NCI-H774 (cell line): ENCODE data around the gene CIB4.
A peak's percentile ranks its signal among the peaks of the same experiment; 100 is the strongest.

Experiments used
- DNase-seq: peaks from one replicate; lab custom pipeline; 2025; lab: John Stamatoyannopoulos, UW

The CIB4 gene

DNA sequence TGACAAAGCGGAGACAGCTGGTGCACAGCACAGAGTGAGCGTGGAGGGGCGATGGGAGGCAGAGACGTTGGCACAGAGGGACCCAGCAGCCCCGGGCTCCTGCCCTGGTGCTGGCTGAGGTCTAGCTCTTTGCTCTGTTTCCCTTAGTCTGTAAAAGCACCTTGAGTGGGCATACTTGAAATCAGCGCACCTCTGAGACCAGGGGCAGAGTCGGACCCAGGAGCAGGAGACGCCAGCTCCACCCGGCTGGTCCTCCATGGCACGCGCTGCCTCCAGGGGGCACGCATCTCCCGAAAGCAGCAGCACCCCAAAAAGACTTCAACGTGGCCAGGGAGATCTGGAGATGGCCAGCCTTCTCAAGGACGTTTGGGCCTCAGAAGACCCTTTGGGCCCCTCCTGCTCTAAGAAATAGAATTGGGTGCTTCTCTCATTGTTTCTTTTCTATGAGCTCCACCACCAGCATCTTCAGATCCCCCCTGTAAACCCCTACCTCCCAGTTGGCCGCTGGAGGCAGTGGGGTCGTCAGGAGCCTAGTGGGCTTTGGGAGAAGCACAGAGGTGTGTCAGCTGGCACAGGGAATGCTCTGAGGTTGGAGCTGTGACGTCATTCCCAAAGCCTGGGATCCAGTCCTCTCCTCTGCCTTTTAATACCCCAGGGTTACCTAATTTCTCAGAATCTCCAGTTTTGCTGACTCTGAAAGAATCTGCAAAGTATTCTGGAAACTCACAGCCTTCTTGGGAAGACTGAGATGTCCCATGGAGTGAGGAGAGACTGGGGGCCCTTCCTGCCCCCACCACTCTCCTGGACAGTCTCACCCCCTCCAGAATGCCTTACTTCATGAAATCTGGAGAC is 58.9 kb downstream of the CIB4 start:
- no peak for DNase-seq

DNA sequence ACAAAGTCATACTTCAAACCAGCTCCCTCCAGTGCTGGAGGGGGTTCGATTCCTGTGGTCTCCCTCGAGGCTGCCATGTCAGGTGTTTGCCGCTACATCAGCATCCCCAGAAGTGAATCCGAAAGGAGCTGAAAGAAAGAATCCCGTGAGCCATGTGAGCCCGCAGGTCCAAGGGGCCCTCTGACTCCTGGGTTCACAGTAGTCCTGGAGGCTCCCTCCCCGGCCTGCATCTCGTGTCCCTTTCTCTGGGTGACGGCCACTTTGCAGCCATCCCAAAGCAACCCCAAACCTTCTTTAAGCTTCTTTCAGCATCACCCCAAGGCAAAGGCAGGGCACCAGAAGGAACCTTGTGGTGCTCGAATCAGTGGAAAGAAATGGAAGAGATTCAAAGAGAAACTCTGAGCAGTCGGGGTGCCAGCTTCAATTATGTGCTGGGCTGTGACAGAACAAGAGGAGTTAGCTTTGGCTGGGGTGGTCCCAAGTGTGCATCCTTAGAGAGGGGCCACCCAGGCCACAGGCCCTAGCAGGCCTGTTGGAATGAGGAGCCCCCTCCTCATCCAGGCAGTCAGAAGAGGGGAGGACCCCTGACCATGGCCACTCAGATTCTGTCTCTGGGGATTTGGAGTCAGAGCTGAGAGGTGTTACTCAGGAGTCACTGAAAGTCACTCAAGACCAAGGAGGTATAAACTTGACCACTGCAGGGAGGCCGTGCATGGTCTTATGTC is 59.7 kb downstream of the CIB4 start:
- DNase-seq, result no peak

DNA sequence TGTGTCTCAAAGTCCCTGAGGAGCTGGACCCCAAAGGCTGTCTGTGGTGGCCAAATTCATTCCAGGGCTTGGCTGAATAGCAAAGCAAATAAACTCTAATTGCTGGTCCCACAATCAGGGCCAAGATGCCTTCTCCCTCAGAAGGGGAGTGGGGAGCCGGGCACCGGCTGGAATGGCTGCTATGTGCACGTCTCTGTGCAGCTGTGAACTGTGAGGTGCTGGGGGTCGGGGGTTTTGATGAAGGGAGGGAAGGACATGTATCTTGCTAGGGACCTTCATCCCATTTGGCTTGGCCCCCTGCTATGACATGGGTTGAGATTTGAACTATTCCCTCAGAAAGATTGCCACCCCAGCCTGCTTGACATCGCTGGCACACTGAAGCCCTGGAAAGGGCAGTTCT is 60.4 kb downstream of the CIB4 start:
- no peak for DNase-seq

DNA sequence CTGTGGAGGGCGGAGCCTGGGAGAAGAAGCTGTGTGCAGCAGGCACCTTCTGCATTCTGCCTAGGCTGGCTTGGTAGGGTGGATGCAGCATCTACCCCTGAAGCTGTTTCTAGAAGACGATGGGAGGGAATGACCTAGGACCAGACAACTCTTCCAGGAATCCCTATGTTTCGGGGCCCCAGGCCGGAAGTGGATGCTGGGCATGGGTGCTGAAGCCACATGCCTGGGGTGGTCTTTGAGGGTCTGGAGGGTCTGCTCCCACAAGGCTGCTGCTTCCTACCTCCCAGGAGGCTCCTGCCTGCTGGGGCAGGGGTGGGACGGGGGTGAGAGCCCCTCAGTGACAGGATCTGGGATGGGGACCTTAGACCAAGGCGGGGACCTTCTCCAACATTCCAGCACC is 61.0 kb downstream of the CIB4 start:
- DNase-seq, result no peak

DNA sequence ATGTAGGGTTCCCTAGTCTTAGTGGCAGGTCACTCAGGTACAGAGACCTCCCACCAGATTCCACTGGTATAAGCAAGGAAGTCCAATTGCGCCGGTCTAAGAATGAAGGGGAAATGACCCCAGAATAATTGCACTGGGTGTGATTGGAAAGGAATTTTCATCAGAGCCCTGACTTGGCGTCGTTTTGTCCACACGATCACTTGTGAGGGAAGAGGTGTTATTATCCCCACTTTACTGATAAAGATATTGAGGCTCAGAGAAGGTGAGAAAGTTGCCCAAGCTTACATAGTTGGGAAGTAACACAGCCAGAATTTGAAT is 61.5 kb downstream of the CIB4 start:
- DNase-seq, result no peak

DNA sequence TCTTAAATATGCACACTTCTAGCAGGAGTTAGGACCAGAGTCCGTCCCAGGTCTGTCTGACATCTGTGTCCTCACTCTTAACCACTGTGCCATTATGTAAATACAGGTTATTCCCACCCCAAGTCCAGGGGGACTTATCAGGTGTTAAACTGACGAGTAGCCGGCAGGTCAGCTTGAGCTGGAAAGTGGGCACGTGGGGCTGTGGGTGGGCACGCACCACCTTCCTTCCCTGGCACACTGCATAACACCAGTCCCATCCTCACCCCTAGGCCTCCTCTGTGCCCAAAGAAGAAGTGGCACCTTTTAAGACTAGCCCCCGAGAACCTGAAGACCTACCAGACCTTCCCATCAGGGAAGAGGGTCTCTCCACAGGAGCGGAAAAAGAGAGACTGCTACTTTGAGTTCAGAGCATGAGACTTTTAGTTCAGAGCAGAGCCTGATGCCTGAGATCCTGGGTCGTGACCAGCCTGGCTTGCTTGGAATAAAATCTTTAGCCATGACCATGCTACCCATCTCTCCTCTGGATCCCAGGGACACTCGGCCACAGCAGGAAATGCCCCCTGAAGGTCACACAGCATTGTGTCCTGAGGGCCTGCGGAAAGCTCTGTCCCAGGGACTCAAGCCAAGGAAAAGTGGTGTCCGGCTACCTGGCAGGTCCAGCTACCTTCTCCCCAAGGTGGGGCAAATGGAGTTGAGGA is 62.0 kb downstream of the CIB4 start:
- DNase-seq, result no peak

DNA sequence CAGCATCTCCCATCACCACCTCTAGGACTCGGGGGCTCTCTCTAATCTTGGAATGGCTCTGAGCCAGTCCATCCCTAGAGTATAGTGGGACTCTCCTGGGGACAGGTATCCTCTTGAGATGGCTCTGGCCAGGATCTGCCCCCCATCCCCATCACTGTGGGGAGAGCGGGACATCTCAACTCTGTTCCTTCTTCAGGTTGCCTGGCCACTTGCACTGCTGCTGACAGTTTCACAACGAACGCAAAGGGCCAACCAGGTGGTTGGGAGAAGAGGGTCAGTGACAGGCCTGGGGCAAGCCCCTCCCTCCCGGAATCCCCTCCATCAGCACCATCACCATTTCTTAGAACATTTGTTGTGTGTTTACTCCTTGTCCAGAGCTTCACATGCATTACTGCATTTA is 62.6 kb downstream of the CIB4 start:
- DNase-seq, result no peak

DNA sequence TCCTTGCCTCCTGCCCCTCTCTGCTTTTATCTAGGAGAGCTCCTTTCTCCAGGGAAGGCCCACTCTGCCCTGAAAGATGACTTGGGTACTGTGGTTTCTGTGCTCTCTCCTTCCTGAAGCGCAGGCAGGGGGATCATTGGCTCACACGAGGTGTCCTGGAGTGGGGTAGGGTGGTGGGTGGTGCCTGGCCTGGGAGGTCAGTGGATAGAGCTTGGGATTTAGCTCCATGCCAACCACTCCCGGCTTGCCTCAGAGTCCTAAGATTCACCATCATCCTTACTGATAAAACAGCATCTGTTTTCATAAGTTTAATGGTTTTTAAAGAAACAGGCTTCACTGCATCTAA is 63.1 kb downstream of the CIB4 start:
- no peak for DNase-seq

DNA sequence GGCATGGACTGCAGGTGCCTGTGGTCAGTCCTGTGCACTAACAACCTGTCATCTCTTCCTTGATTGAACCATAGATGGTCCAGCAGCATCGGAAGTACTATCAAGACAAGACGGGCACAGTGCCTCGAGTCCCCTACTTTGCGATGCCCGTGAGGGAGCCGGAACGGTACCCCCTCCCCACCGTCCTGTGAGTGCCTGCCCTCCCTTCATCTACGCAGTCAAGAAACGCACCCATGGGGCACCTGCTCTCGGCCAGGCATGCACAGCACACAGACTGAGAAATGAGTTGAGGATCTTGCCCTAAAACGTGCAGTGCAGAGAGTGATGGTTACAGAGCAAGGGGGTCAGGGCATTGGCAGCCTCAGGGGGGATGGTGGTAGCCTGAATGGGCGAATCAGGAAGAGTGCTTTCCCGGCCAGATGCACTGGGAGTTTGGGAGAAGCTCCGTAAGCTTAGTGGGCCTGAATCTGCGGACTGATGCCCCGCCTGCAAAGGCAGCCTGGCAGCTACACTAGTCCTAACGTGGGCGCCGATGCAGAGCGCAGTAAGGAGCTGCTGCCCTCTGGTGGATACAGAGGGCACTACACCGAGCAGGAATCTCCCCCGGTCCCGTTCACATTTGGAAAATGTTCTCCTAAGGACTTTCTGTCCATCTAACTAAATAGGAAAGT is 63.6 kb downstream of the CIB4 start:
- DNase-seq, result peak; percentile 54

DNA sequence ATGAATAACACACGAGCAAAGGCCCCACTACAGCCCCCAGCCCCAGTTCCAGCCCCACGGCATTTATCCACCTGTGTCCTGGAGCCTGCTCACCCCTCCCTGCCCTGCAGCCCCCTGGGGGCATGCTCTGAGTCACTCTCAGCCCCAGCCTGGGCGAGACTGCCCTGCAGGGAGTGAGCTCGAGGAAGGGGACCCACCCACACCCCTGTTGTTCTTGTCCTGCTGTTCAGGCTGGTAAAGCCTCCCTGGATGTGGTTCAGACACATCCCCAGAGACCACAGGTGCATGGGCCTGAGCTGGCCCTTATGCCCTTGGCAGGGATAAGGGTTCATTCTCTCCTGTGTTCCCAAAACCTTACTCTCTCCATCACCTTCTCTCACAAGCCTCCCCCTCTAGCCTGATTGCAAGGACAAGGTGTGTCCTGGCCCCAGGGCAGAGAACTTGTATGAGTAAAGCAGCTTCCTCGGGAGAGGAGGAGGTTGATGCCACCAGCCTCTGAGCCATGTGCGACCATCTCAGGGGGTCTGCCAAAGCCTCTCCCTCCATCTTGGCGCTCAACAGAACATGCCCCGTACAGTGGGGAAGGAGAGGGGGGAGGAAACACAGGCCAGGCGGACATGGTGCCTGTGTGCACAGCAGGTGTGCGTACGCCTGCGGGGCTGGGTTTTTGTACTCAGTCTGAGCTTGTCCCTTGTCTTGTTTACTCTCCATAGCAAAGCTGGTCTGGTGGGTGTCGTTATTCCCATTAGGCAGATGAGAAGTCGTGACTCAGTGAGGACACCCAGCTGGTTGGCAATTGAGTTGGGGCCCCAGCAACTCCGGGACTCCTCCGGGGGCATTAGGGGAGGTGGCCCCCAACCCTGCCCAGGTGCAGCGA is 64.4 kb downstream of the CIB4 start:
- no peak for DNase-seq

DNA sequence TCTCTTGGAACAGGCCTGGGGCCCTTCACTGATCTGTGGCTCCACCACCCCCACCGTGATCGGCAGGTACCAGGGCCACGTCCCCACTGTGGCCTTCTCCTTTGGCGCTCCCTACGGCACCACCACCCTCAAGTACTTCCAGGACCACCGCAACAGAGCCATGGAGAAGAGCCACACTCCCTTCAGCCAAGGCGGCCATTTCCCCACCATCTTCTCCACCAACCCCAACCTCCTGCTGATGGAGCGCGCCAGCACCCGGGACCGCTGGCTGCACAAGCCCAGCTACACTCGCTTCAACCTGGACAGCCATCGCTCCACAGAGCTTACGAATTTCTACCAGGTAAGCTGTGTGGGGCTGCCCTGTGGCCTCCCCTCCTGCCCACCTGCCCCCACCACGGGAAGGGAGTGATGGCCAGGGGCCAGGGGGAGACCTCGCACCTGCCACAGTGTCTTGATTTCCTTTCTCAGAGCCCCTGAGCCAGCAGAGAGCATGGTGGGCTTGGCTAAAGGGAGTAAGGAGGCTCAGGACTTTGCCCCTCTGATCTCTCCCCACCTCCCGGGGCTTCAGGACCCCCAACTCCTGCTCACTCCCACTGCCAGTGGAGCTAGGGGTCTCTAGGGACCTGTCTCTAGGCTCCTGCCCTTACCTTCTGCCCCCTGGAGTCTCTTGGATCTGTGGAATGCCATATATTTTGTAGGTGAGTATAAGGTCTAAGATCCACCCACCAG is 65.2 kb downstream of the CIB4 start:
- no peak for DNase-seq

DNA sequence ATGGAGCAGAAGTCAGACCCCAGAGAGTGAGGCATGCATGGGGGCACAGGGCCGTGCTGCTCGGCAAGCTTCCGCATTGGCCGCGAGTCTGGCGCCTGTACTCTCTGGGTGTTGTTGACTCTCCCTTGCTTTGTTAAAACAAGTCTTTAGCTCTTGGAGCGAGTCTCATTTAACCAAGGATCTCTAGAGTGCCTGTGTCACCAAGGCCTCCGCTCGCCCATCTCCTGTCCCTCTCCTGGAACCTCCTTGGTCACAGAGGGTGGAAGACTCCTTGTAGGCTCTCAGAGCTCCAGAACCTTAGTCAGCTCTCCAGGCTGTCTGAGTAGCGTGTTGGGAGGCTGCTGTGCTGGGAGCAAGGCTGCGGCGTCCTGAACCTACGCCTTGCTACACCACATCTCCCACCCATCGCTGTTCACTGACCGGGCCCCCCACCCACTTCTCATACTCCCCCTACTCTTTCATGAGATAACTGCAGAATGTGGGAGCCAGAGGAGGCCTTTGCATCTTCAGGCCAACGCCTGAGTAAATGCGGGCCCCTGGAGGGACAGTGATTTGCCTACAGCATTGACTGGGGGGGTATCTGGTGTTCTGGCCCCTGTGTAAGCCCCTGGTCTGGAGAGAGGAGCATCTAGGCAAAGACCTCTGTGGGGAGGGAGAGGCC is 66.1 kb downstream of the CIB4 start:
- DNase-seq, result no peak

DNA sequence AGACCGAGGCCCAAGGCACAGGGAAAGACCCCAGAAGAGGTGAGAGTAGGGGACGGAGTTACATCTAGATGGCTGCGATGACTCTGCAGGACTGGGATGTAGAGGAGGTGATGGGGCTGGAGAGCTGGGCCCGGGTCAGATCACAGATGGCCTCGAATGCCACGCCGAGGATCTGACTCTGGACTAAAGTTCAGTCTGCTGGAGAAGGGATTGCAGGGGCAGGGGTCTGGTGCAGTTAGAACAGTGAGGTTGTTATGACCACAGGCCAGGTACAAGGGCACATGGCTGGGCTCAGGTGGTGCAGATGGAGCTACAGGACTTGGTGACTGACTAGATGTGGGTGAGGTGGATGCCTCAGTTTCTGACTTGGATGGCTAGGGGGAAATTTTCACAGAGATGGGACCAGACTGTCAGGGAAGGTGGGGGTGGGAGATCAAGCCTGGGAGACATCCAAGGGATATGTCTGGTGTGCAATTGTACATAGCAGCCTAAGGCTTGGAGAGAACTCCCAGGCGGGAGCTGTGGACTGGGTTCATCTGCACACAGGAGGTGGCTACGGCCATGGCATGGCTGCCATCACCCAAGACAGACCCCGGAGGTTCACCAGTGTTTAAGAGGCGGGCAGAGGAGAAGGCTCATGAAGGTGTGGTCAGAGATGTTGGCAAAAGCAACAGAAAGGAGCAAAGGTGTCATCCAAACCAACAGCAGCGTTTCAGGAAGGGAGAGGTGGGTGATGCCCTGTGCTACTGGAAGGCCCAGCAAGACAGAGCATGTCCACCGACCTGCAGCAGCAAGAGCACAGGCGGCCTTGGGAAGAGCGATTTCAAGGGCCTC is 66.9 kb downstream of the CIB4 start:
- DNase-seq, result no peak

DNA sequence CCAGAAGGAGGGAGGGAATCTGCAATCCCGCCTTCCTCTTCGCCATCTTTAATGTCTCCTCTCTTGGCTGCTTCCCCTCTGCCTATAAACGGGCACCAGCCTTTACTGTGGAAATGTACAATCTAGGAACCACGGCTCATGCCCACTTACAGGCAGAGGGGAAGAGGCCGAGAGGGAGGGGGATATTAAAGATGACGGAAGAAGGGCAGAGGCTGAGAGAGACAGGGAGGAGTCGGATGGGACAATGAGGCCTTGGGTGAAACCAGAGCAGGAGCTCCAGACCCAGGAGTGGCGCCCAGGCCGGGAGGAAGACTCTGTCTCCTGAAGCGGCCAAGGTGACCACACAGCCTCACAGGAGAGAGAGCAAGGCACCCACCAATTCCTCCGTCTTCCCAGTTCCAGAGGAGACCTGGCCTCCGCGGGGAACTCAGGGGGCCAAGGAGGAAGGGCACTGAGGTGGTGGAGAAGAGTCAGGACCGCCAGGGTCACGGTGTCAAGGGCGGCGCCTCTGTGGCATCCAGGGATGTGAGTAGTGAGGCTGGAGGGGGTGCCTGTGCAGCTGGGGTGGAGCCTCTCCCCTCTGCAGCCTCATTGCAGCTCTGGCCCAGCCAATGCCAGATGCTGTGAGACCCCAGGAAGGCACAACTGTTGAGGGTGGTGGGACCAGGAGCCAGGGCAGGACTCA is 67.8 kb downstream of the CIB4 start:
- DNase-seq, result no peak

DNA sequence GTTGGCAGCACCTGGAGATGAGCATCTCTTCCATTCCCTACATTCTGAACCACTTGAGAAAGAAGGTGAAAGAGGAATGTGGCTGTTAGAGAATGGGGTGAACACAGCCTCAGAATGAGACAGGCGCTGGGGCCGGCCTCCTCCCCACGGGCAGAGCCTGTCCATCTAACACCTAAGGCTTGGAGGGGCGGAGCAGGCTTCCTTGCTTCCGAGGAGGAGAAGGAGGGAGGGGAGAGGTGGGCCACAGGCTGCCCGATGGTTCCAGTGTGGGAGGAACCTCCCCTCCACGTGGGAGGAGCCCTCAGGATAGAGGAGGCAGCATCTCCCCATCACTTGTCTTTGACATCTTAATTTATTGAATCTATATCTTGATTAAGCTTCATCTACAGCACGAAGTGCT is 68.6 kb downstream of the CIB4 start:
- DNase-seq, result no peak

DNA sequence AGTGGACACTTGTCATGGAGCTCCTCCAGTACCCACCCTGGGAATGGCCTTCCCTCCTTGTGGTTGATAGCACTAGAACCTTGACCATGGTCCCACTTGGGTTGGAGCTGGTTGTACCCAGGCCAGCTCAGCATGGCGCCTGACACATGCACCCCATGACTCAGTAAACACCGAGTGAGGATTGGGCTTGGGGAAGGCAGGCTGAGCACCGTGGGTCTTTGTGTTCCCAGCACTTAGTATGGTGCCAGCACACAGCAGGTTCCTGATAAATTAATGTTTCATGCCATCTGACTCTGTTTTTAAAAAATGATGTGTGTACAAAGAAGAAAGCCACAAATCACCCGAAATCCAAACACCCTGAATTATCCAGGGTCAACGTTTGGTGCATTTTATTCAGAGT is 69.8 kb downstream of the CIB4 start:
- no peak for DNase-seq

DNA sequence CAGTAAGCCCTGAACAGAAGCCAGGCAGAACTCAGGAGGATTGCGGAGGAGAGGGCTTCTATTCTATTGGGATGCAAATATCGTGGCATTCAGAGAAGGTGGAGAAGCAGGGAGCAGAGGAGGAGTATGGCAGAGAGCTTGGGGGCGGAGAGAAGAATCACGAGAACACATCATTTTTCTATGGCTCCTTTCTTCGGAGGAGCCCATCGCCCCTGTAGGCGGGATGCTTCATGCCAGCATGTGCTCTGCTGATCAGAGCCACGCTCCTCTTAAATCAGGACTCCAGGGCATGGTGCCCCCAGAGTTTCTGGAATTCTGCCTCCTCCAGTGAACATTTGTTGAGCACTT is 71.1 kb downstream of the CIB4 start:
- no peak for DNase-seq

DNA sequence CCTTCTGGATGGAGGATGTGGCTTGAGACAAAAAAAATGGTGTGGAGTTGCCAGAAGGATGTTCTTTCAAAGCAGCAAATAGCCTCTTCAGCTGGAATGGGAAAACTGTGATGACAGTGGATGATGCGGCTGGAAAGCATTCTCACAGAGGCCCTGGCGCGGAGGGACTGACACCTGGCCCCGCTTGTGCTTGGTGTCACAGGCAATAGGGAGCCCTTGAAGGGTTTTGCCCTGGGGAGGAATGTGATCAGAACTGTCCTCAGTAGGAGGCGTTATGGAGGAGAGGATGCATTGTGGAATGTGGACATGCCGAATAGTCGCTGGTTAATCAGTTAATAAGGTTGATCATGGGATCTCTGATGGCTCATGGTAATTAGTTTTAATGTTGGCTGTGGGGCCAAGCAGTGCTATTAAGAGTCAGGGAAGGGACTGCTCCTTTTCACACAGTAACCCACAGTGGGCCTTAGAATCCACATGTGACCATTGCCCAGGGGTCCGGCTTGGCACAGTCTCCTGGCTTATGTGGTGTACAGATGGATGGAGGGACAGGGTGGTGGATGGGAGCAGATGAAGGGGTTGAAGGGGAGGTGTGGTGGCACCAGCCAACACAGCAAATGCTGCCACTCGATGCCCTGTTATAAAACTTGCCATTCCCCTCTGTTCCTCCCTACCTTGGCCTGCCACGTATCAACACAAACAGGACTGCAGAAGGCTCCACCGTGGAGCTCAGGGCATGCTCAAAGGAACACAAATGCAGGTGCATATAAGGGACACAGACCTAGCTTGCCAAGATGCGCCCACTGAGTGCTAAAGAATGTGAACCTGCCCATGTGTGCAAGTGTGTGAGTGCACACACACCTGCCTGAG is 71.7 kb downstream of the CIB4 start:
- DNase-seq, result no peak
